SK-N-DZ (cell line): ENCODE data around the gene PPY. TPM values are rescaled to one million over a fixed set of nuclear protein-coding genes. Genes with fewer than 3 reads are reported as not detected.
"Not testable (repeated sequence)": the region's sequence is repeated elsewhere in the genome, so short reads cannot be mapped to it uniquely, and the experiment has no call there.

ENCODE experiments used
- DNase-seq: peaks from one replicate; pipeline ENCODE4 v3.0.0-alpha.2; 2015; ENCODE audit warnings: low spot score
- polyA plus RNA-seq, 2 experiments: library from polyadenylated mRNA; depleted of rRNA; stranded (reverse); fragments of >200 nt; gene quantifications; 2 replicates each; pipeline ENCODE4 v1.2.3, GENCODE V29; 2014

PPY gene, protein sequence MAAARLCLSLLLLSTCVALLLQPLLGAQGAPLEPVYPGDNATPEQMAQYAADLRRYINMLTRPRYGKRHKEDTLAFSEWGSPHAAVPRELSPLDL
- polyA plus RNA-seq (2014; cell fraction: cytosol; rRNA removed) = 99.5 and 123 TPM in 2 replicates
- polyA plus RNA-seq (2014; cell fraction: nucleus; rRNA removed) = 54.4 and 69.0 TPM in 2 replicates

DNA sequence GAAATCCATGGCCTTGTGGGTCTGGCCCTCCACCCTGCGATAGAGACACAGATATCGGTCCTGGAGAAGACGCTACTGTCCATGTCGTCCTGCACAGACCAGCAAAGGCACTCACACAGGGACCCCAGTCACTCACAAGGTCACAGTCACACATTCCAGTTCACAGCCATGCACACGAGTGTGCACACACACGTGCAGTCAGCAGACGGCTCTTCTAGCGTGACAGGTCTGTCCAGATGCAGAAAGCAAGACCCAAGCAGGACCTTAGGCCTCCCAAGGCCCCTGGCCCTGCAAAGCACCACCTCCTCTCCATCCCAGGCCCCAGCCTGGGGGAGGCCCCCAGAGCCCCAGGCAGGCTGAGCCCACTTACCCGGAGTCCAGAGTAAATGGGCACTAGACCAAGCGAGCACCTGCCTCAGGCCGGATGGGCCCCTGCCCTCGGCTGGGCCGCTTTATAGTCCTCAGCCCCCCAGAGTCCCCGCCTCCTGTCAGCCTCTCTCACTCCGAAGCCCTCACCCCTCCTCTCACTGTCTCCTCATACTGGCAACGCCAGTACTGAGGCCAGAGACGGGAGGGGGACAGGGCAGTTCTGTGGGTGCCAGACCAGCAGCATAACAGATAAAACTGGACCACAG lies at the start of gene PPY:
PPY (minus strand) TSS at position 426 of the 635 bp plus-strand sequence. CDS start 822 bp downstream, outside the sequence.
- DNase-seq = peak; percentile 59

DNA sequence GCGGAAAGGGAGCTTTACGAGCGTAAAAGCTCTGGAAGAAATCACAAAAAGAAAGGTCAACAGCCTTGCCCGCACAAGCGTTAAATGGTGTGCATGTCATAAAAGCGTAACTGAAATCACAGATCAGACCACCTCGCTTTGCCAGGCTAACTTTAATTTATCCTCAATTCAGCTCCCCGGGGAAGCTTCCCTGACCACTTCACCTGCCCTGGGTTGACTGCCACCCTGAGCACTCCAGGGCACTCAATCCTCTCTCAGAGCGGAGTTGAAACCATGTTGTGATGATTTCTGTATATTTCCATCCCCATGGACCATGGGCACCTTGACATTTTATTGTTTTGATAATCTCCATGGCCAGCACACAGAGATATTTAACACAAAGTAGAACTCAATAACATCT lies 46.0 kb upstream of the PPY start:
- DNase-seq = no peak

DNA sequence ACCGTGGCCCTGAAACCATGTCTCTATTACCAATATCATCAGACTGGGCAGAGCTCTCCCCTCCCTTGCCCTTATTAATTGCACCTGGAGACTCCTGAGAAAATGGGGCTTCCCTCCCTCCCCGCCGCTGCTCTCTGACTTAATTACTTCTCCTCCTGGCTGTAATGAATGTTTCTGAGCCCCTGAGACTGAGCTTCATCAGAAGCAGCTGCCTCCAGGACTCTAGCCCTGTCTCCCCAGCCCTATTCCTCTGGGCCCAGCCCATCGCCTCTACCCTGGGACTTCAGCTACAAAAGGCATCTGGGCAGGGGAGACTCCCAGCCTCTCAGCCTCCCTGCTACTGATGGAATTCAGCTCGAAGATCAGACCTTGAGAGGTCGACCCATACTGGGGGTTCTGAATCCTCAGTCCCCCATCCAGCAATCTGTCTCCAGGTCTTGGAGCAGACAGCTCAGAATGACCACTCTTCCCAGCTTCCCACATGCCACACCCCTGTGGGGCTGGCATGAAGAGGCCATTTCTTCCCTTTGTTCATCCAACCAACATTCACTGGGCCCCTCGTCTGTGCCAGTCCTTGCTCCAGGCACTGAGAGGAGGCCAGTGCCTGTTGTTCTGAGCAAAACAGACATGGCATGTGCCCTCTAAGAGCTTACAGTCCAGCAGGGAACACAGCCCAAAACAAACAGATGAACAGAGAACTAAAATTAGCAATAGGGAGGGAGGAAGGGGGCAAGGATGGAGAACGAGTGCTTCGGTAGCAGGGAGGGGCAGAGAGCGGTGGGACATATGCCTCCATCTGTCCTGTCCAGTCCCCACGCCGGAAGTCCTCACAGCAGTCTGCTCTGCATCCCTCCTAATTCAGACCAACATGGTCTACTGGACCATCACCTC lies 45.1 kb upstream of the PPY start:
- peak; percentile 67 for DNase-seq

DNA sequence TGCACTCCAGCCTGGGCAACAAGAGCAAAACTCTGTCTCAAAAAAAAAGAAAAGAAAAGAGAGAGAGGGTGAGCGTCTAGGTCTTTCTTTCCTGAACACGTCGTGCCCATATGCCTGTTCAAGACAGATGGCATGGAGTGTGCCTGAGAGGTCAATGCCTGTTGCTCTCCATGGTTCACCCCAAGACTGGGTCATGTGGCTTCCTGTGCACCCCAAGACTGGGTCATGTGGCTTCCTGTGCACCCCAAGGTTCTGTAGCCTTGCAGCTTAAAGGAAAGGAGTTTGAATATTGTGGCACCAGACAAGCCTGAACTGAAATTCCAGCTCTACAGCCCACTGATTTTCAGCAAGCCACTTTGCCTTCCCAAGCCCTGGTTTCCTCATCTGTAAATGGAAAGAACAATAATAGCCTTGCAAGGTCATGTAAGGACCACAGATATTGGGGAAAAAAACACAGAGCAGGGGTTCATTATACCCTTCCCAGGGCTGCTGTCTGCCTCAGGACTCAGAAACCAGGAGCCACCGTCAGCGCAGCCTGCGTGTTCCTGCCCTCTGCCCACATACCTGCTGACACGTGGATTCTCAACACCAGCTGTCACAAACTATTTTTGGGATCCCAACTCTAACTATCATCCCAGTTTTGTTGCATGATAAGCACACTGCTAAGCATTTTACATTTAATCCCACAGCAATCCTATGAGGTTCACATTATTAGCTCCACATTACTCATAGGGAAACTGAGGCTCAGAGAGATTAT lies 44.1 kb upstream of the PPY start:
- DNase-seq = no peak

DNA sequence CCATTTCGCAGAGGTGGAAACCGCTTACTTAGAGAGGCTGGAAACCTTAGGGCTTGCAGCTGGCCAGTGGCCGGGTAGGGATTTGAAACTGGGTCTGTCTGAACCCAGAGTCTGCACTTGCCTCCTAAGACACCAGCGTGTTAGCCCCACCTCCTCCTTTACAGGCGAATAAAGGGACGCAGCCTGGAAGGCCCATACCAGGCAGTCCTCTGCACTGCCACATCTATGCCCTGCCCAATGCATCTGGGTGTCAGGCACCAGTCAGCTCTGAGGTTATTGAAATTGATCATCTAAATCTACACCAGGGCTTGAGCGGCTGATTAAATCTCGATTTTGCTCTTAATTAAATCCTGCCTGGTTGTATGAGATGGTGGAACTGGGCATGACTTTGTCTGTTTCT lies 42.2 kb upstream of the PPY start:
- DNase-seq = peak; percentile 75

DNA sequence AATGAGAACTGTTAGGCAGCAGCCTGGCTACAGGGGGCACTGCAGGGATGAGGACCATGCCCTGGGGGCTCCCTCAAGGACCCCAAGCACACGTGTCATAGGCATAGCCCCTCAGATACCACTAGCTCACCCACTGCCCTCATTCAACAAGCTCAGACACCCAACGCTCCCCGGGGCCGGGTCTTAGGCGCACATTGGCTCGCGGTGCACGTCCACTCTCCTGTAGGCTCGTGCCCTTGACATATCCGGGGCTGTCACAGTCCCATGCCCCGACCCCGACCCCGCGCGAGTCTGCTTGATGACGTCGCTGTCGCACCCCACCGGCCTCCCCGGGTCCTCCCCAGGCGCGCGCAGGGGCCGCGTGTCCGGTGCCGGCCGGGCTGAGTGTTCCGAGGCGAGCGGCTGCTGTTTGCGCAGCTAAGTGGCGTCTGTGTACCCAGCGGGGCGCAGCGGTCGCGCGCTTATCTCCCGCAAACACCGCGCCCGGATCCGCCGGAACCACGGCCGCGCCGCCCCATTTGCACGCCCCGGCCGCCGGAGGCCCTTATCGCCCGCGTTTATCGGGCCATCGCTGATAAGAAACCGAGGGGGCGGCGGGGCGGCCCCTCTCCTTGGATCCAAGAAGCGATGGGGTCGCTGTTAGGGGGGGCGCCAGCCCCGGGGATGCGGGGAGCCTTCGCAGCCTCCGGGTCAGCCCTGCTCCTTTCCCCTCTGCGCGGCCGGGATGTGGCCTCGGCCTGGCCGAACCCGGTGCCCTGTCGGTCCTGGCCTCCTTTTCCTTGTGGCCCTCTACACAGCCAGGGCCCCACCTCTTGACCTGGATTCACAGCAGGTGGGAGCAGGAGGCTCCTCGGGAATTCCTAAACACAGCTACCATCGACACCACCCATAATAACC lies 41.5 kb upstream of the PPY start:
- DNase-seq = peak; percentile 70

DNA sequence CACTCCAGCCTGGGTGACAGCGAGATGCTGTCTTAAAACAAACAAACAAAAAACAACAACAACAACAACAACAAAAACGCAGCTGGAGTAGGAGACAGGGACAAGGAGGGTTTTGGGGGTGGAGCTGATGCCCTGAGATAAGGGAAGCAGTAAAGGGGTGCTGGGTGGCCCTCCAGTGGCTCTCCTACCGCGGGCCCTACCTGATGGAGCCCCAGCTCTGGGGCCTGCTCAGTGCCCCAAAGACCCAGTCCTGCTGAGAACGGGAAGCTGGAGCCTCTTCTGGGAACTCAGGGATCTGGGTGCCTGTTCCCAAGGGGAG lies 40.9 kb upstream of the PPY start:
- DNase-seq = no peak

DNA sequence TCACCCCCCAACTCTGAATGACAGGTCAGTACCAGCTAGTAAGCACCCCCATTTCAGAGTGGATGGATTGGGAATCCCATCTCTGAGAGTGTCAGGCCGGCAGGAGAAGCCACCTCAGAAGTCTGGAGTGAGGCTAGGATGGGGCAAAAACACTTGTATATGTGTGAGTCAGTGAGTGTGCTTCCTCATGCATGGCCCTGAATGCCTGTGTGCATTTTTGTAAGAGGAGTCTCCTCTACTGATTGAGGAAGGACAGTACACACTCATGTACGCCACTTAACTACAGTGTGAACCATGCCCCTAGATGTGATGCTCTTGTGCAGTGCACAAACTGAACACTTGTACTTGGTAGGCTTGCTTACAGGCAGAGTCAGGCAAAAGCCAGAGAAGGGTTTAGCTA lies 39.9 kb upstream of the PPY start:
- no peak for DNase-seq

DNA sequence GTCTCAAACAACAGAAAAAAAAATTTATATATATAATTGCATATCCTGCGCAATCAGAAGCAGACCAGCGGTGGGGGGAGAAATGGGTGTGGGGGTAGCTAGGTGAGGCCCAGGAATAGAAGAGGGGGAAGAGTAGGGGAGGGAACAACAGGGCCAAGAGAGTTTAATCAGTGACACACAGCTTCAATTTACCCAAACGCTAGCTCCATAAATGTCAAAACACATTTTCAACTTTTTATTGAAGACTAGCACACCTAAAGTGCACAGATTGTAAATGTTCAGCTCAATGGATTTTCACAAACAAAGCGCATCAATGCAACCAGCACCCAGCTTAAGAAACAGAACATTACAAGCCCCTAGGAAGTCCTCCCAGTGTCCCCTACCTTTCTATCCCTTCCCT lies 37.4 kb upstream of the PPY start:
- peak; percentile 92 for DNase-seq

DNA sequence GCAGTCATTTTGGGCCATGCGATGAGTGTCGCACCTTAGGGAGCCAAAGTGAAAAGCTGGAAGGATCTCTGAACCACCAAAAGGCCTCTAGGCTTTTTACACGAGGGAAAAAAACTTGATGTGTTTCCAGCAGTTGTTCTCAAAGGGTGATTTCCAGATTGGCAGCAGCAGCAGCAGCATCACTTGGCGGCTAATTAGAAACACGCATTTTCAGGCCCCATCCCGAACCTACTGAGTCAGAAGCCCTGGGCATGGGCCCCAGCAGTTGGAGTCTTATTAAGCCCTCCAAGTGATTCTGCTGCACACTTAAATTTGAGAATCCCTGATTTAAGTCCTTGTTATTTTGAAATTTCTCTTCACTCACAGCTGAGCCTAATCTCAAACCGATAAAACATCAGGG lies 36.7 kb upstream of the PPY start:
- DNase-seq = peak; percentile 49

DNA sequence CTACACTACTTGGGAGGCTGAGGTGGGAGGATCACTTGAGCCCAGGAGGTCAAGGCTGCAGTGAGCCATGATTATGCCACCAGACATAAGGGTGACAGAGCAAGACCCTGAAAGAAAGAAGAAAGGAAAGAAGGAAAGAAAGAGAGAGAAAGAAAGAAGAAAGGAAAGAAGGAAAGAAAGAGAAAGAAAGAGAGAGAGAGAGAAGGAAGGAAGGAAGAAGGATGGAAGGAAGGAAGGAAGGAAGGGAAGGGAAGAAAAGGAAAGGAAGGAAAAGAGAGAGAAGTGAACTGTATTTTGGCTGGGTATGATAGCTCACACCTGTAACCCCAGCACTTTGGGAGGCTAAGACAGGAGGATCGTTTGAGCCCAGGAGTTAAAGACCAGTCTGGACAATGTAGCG lies 35.8 kb upstream of the PPY start:
- DNase-seq = no peak

DNA sequence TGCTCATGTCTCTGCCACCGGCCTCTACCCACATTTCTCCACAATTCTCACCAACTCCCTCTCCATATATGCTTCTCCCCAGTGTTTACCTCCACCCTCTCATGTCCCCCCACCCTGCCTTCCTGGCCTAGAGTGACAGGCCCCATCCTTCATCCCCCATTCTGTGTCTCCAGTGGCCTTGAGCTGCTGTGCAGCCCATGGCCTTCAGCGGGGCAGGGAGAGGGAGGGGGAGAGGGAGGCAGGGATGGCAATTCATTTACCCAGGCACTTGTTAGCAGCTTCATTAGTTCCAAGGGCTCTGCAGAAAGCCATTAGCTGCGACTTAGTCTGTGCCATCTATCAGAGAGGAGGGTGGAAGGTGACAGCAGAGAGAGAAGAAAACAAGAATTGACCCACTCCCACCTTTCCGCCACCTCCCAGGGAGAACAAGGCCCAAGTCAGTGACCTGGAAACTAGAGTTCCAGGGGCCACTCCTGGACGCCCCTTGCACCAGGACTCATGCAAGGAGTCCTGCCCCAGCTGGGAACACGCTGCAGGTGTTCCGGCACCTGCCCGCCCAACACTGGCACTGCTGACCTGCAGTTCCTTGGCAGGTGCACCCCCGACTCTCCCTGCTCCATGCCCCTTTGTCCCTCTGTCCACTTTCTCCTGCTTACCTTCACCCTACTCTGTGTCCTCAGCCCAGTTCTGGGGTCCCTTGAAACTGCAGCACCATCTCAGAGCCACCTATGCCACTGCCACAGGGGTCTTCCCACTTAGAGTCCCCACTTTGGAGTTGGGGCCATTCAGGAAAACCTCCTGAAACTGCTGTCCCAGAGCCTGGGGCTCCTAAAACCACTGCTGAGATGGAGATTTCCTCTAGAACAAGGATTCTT lies 34.9 kb upstream of the PPY start:
- no peak for DNase-seq

DNA sequence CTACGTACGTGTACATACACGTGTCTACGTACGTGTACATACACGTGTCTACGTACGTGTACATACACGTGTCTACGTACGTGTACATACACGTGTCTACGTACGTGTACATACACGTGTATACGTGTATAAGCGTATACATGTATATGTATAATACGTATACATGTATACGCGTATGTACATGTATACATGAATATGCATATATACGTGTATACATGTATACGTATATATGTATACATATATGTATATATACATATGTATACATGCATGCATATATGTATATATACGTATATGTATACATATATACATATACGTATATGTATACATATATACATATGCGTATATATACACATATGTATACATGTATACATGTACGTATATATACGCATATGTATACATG lies 33.6 kb upstream of the PPY start:
- DNase-seq = no peak

DNA sequence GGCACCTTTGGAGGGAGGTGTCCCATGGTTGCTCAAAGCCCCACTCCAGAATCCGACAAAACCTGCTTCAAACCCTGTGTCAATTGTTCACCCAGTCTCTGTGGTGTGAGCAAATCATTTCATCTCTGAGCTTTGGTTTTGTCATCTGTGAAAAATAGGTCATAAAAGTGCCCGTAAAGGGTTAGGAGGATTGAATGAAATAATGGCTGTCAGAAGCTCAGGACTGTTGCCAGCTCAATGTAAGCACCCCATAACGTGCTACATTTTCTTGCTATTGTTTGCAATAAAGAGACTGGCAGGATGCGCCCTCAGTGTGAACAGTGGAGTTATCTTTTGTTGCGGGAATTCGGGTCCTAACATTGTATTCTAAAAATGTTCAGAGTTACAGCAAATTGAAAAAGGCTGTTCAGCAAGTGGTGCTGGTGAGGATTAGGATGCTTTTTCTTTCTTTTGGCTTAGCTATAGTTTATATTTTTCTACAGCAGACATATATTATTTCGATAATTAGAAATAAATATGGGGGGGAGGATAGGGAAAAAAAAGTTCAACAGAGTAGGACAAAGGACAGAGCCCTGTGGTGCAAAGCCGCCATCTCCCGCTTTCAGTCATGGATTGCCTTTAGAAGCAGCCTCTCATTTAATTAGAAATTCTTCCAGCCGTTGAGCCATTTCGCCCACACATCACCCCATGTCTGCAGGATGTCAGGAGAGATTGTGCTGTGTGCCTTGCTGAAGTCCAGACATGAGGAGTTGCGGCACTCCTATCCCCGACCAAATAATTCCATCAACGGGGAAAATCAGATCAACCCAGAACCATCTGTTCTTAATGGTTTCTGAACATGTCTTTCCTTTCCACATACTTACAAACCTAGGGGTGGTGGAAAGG lies 32.3 kb upstream of the PPY start:
- DNase-seq = peak; percentile 99

DNA sequence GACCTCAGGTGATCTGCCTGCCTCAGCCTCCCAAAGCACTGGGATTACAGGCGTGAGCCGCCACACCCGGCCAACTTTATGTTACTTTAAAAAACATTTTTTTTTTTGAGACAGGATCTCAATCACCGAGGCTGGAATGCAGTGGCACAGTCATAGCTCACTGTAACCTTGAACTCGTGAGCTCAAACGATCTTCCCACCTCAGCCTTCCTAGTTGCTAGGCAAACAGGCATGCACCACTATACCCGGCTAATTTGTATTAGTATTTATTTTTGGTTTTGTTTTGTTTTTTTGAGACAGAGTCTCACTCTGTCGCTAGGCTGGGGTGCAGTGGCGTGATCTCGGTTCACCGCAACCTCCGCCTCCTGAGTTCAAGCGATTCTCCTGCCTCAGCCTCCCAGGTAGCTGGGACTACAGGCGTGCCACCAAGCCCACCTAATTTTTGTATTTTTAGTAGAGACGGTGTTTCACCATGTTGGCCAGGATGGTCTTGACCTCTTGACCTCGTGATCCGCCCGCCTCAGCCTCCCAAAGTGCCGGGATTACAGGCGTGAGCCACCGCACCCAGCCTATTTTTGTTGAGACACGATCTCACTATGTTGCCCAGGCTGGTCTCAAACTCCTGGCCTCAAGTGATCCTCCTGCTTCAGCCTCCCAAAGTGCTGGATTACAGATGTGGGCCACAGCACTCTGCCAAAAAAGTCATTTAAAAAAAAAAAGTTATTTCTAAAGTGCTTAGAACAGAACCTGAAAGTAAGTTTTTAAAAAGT lies 30.4 kb upstream of the PPY start:
- DNase-seq = not testable (repeated sequence)

DNA sequence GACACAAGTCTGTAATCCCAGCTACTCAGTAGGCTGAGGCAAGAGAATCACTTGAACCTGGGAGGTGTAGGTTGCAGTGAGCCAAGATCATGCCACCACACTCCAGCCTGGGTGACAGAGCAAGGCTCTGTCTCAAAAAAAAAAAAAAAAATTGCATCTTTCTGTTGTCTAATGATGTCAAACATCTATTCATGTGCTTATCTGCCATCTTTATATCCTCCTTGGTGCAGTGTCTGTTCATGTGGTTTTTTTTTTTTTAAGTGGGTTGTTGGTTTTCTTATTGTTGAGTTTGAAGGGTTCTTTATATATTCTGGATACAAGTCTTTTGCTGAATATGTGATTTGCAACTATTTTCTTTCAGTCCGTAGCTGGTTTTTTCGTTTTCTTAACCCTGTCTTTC lies 29.2 kb upstream of the PPY start:
- DNase-seq = not testable (repeated sequence)

DNA sequence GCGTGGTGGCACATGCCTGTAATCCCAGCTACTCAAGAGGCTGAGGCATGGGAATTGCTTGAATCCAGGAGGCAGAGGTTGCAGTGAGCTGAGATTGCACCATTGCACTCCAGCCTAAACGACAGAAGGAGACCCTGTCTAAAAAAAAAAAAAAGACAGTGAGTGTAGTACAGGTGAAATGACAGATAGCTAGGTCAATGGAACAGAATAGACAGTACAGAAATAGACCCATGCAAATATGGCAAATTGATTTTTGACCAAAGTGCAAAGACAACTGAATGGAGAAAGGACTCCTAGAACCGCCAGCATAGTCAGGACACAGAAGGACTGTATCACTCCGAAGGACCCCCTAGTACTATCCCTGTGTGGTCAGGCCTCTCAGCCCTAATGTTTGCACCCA lies 28.1 kb upstream of the PPY start:
- no peak for DNase-seq

DNA sequence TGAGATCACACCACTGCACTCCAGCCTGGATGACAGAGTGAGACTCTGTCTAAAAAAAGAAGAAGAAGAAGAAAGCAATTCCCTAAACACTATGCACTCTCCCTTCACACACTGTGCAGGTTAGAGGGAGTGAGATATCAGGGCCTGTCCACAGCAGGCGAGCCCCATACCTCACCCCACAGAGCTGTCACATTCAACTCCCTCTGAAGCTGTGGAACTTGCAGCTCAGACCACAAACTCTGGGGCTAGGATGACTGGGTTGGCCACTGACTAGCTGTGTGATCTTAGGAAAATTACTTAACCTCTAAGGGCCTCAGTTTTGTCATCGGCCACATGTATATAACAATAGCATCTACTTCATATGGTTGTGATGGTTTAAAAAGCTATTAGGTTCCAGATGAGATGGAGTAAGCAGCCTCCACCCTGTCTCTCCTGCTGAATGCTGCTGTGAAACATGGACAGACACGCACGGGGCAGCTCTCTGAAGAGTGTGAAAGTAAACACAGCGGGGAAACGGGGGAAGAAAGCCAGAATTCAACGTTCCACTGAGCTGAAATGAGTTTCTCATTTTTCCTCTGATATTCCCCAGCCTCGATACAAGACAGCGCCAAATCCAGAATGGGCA lies 25.1 kb upstream of the PPY start:
- no peak for DNase-seq
